ENCODE data around the gene ALK. TPM values are rescaled to one million over a fixed set of nuclear protein-coding genes. Genes with fewer than 3 reads are reported as not detected.
A peak's percentile ranks its signal among the peaks of the same experiment; 100 is the strongest.

The ALK gene
- total RNA-seq, 4 donors from 2014 or later, result 0.08 to 0.40 (median 0.28) TPM

GRCh38 chr2:29295845-29296244, 625.5 kb downstream of the ALK start:
- peak in 1 of 2 donors; percentile 29 for DNase-seq
- H3K27ac ChIP-seq, result no peak overlapping the region
- TF ChIP-seq POLR2A (IDR thresholded peaks at IDR 0.05) (no peak), CTCF (IDR thresholded peaks at IDR 0.05) (peak in 4 of 6 experiments; percentile 22 to 38 (median 30))
- WGBS, 2 donors, result 33 to 42% methylated on average over 4 of the region's 4 CpGs
- no peaks in the 10 kb centered on the region for H3K36me3 ChIP-seq
- H3K4me1 ChIP-seq, result no peaks in the 10 kb centered on the region
- H3K27me3 ChIP-seq, result no peaks in the 10 kb centered on the region
- intact Hi-C loops (cut with DNase I), result loop anchor here (5.0 kb wide), 1 partner anchor 546 kb away; no protein-coding TSS in a partner anchor
- H3K9me3 ChIP-seq, result no peaks in the 10 kb centered on the region
- H3K4me3 ChIP-seq (replicated peaks in 1 of 3), result no peak overlapping the region

- H3K27me3 ChIP-seq, result no peaks in the 10 kb centered on the region
- peak; percentile 53 to 69 for DNase-seq
- 17 to 23% methylated on average over 5 of the region's 5 CpGs for WGBS, 2 donors
- H3K9me3 ChIP-seq, result no peaks in the 10 kb centered on the region
- intact Hi-C loops (cut with DNase I), result no loop called here
- no peaks in the 10 kb centered on the region for H3K36me3 ChIP-seq
- no peak overlapping the region for H3K4me3 ChIP-seq (replicated peaks in 1 of 3)
- H3K4me1 ChIP-seq, result no peaks in the 10 kb centered on the region
- no peak overlapping the region for H3K27ac ChIP-seq
- TF ChIP-seq CTCF (IDR thresholded peaks at IDR 0.05) (no peak), POLR2A (IDR thresholded peaks at IDR 0.05) (no peak)
Observed at GRCh38 chr2:29293830-29294438, 627.5 kb downstream of the ALK start.

- intact Hi-C loops (cut with DNase I), result no loop called here
- H3K27me3 ChIP-seq, result no peaks in the 10 kb centered on the region
Observed at GRCh38 chr2:29290293-29291047, 630.9 kb downstream of the ALK start.

GRCh38 chr2:29284671-29285070, 636.7 kb downstream of the ALK start:
- Histone ChIP-seq H3K27me3 (no peaks in the 10 kb centered on the region), H3K36me3 (no peaks in the 10 kb centered on the region), H3K4me1 (peaks cover 18 to 41% of the 10 kb centered on the region in 2 donors), H3K9me3 (no peaks in the 10 kb centered on the region), H3K4me3 (replicated peaks in 1 of 3) (no peak overlapping the region), H3K27ac (peak overlapping the region in 1 of 3 donors; percentile 8)
- DNase-seq, result no peak
- WGBS, 2 donors, result 66 to 70% methylated on average over 10 of the region's 10 CpGs
- intact Hi-C loops (cut with DNase I), result no loop called here
- TF ChIP-seq POLR2A (IDR thresholded peaks at IDR 0.05) (no peak), CTCF (IDR thresholded peaks at IDR 0.05) (no peak)

More at GRCh38 chr2:29290293-29291047, 630.9 kb downstream of the ALK start:
- 78 to 80% methylated on average over 8 of the region's 8 CpGs for WGBS, 2 donors
- DNase-seq, result no peak
- H3K9me3 ChIP-seq, result no peaks in the 10 kb centered on the region
- H3K27ac ChIP-seq, result no peak overlapping the region
- H3K36me3 ChIP-seq, result no peaks in the 10 kb centered on the region
- TF ChIP-seq POLR2A (IDR thresholded peaks at IDR 0.05), result no peak
- no peak for TF ChIP-seq CTCF (IDR thresholded peaks at IDR 0.05)
- no peak overlapping the region for H3K4me3 ChIP-seq (replicated peaks in 1 of 3)
- peaks cover 0 to 7% of the 10 kb centered on the region in 2 donors for H3K4me1 ChIP-seq

GRCh38 chr2:29281916-29282247, 639.5 kb downstream of the ALK start:
- TF ChIP-seq CTCF (IDR thresholded peaks at IDR 0.05), result no peak
- TF ChIP-seq POLR2A (IDR thresholded peaks at IDR 0.05), result no peak
- intact Hi-C loops (cut with DNase I), result no loop called here
- H3K36me3 ChIP-seq, result no peaks in the 10 kb centered on the region
- H3K9me3 ChIP-seq, result no peaks in the 10 kb centered on the region
- DNase-seq, result peak; percentile 12
- no peak overlapping the region for H3K4me3 ChIP-seq (replicated peaks in 1 of 3)
- 70 to 71% methylated on average over 3 of the region's 3 CpGs for WGBS, 2 donors
- no peaks in the 10 kb centered on the region for H3K27me3 ChIP-seq
- peak overlapping the region; percentile 50 to 89 (median 86) for H3K27ac ChIP-seq
- H3K4me1 ChIP-seq, result peaks cover 18 to 34% of the 10 kb centered on the region in 2 donors

Measured in thyroid gland (tissue), 4 donors.